Endodermal cell (in vitro differentiated cells): ENCODE results near the gene INSC. TPM values are rescaled to one million over a fixed set of nuclear protein-coding genes. Genes with fewer than 3 reads are reported as not detected.

Experiments
- DNase-seq: peaks from one replicate; pipeline ENCODE4 v3.0.0-alpha.2; 2017
- H3K27ac ChIP-seq: 2 replicates; pipeline ENCODE4 v1.5.1; 2013; ENCODE audit warnings: mild to moderate bottlenecking, low read depth, low read length, moderate library complexity
- H3K27me3 ChIP-seq: 2 replicates; pipeline ENCODE4 v1.6.1; 2013; ENCODE audit warnings: mild to moderate bottlenecking, low read length, moderate library complexity; ENCODE audit not compliant: insufficient read depth, control insufficient read depth, poor library complexity, severe bottlenecking
- H3K36me3 ChIP-seq: 2 replicates; pipeline ENCODE4 v1.7.0; 2013; ENCODE audit warnings: mild to moderate bottlenecking, low read length, moderate library complexity; ENCODE audit not compliant: control insufficient read depth, insufficient read depth
- H3K4me1 ChIP-seq: one replicate; pipeline ENCODE4 v1.7.0; 2013; ENCODE audit warnings: low read length; ENCODE audit not compliant: control insufficient read depth, insufficient read depth
- H3K4me3 ChIP-seq: 2 replicates; pipeline ENCODE4 v1.5.1; 2013; ENCODE audit warnings: mild to moderate bottlenecking, low read length, moderate library complexity
- H3K9ac ChIP-seq: 2 replicates; pipeline ENCODE4 v1.6.1; 2013; ENCODE audit warnings: mild to moderate bottlenecking, low read length, moderate library complexity; ENCODE audit not compliant: poor library complexity, severe bottlenecking; ENCODE audit errors: extremely low read depth
- H3K9me3 ChIP-seq: 2 replicates; pipeline ENCODE4 v1.6.1; 2013; ENCODE audit warnings: mild to moderate bottlenecking, low read length, moderate library complexity; ENCODE audit not compliant: control insufficient read depth
- H3K27ac Mint-ChIP-seq: 2 replicates; pipeline ENCODE4 v1.8.0; 2020; ENCODE audit warnings: mixed read lengths
- H3K27me3 Mint-ChIP-seq: 2 replicates; pipeline ENCODE4 v1.8.0; 2021; ENCODE audit warnings: mild to moderate bottlenecking, mixed read lengths; ENCODE audit not compliant: insufficient read depth
- H3K36me3 Mint-ChIP-seq: 2 replicates; pipeline ENCODE4 v1.8.0; 2020; ENCODE audit warnings: low read depth, mixed read lengths
- H3K4me1 Mint-ChIP-seq: 2 replicates; pipeline ENCODE4 v1.8.0; 2020; ENCODE audit warnings: mixed read lengths
- H3K4me3 Mint-ChIP-seq: 2 replicates; pipeline ENCODE4 v1.8.0; 2020; ENCODE audit warnings: mild to moderate bottlenecking, moderate library complexity, mixed read lengths
- H3K9me3 Mint-ChIP-seq: 2 replicates; pipeline ENCODE4 v1.8.0; 2020; ENCODE audit warnings: mild to moderate bottlenecking, mixed read lengths
- WGBS, 2 experiments: methylation state at CpG; one replicate each; pipeline versions ENCODE4 v1.1.5 to v1.1.7; 2013; ENCODE audit warnings: missing lambda C conversion rate in 2 of 2, mixed read lengths in 1 of 2; ENCODE audit not compliant: insufficient coverage in 1 of 2, insufficient read length in 1 of 2; 5-methylcytosine and 5-hydroxymethylcytosine counted together
- total RNA-seq, 2 donors: library from RNA; stranded (reverse); fragmentation: NEBNext Ultra II Directional in 1 of 2; extraction: Animal tissue kit (Norgen Biotek cat#: 25700) in 1 of 2; gene quantifications; 2 replicates in 1 of 2; 3 replicates in 1 of 2; pipeline ENCODE4 v1.2.1, GENCODE V29; 2021
- TF ChIP-seq, protein P1 (sequence below): fragments of 200-600 bp; sonication (generic); conservative IDR thresholded peaks from 2 replicates; pipeline ENCODE4 v1.5.0; 2021; ENCODE audit warnings: antibody characterized with exemption, mild to moderate bottlenecking

Gene INSC
- total RNA-seq, 2 donors from 2014 or later = not detected

DNA sequence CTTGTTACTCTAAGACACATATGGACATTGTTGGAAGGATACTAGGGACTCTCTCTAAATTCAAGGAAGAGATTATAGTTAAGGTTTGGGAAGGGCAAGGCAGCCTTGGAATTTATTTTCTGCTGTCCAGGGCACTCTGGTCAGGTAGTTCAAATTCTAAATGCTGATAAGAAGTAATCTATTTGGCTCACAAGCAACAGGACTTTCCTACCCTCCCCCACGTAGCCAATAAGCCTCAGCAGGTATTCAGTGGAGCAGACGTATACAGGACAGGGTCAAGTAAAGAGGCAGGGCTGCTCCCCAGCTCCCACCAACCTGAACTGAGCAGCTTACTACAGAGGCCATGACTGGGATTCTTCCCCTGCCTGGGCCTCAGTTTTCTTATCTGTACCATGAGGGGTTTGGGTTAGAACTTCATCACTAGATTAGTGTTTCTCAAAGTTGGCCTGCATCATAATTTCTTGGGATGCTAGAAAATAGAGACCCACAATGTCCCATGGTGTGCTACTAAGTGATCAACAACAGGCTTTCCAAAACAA lies 6.1 kb upstream of the INSC start:
- H3K27ac ChIP-seq = no peak overlapping the region
- no peak for DNase-seq
- no peak overlapping the region for H3K27ac Mint-ChIP-seq
- H3K4me1 Mint-ChIP-seq = peaks cover 5% of the 10 kb centered on the region
- 87% methylated on average over 2 of the region's 2 CpGs; no CpG with 5 or more reads in 1 of the 2 experiments for WGBS, 2 experiments
- H3K4me3 Mint-ChIP-seq = no peak overlapping the region
- no peaks in the 10 kb centered on the region for H3K36me3 Mint-ChIP-seq
- H3K4me1 ChIP-seq = no peaks in the 10 kb centered on the region
- peaks cover 11% of the 10 kb centered on the region for H3K27me3 ChIP-seq
- peaks cover 21% of the 10 kb centered on the region for H3K27me3 Mint-ChIP-seq
- no peaks in the 10 kb centered on the region for H3K9me3 Mint-ChIP-seq
- TF ChIP-seq, protein P1, sequence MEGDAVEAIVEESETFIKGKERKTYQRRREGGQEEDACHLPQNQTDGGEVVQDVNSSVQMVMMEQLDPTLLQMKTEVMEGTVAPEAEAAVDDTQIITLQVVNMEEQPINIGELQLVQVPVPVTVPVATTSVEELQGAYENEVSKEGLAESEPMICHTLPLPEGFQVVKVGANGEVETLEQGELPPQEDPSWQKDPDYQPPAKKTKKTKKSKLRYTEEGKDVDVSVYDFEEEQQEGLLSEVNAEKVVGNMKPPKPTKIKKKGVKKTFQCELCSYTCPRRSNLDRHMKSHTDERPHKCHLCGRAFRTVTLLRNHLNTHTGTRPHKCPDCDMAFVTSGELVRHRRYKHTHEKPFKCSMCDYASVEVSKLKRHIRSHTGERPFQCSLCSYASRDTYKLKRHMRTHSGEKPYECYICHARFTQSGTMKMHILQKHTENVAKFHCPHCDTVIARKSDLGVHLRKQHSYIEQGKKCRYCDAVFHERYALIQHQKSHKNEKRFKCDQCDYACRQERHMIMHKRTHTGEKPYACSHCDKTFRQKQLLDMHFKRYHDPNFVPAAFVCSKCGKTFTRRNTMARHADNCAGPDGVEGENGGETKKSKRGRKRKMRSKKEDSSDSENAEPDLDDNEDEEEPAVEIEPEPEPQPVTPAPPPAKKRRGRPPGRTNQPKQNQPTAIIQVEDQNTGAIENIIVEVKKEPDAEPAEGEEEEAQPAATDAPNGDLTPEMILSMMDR = no peak
- H3K9me3 ChIP-seq = no peaks in the 10 kb centered on the region
- no peak overlapping the region for H3K9ac ChIP-seq
- H3K36me3 ChIP-seq = no peaks in the 10 kb centered on the region
- H3K4me3 ChIP-seq = no peak overlapping the region

DNA sequence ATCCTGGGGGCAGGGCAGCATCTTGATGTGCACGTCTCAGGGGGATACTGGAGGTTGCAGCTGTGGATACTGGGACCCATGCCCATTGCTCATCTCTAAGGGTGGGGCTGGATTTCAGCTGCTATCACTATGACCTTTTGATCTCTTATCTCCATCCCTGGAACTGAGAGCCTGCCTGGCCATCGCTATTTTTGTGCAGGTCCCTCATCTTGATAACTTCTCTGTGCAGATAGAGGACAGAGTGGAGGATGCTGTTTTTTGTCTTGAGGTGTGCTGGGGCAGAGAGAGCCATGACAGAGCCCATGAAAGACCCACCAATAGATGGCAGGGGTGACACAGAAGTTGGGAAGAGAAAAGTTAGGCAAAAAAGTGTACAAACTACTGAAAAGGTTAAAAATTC lies 5.1 kb upstream of the INSC start:
- Histone ChIP-seq H3K4me1 (no peaks in the 10 kb centered on the region), H3K9ac (no peak overlapping the region), H3K9me3 (no peaks in the 10 kb centered on the region), H3K27ac (no peak overlapping the region), H3K4me3 (no peak overlapping the region), H3K27me3 (peaks cover 20% of the 10 kb centered on the region), H3K36me3 (no peaks in the 10 kb centered on the region)
- H3K27me3 Mint-ChIP-seq = peaks cover 28% of the 10 kb centered on the region
- no peak overlapping the region for H3K27ac Mint-ChIP-seq
- TF ChIP-seq, protein P1 = no peak
- H3K9me3 Mint-ChIP-seq = no peaks in the 10 kb centered on the region
- no peak for DNase-seq
- H3K36me3 Mint-ChIP-seq = no peaks in the 10 kb centered on the region
- no peak overlapping the region for H3K4me3 Mint-ChIP-seq
- WGBS, 2 experiments = 95% methylated on average over 2 of the region's 2 CpGs; no CpG with 5 or more reads in 1 of the 2 experiments
- peaks cover 7% of the 10 kb centered on the region for H3K4me1 Mint-ChIP-seq

DNA sequence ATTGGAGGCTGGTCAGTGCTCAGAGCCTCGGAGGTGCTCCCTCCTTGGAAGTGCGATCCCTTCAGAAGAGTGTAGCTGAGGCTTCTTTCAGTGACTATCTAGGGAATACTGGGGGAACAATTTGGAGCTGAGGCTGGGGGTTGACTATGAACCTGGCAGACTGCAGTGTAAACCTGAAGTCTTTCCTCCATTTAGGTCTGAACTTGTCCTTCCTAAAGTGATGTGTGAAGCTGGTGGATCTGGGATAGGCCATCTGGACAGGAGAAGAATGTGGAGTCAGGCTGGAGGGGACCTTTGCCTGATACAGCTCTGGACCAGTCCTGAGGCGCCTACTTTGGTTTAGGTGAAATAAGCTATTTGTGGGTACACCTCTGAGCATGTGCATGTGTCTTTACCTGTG lies 3.5 kb upstream of the INSC start:
- Histone ChIP-seq H3K4me1 (no peaks in the 10 kb centered on the region), H3K27me3 (peaks cover 35% of the 10 kb centered on the region), H3K9ac (no peak overlapping the region), H3K4me3 (no peak overlapping the region), H3K27ac (no peak overlapping the region), H3K9me3 (no peaks in the 10 kb centered on the region), H3K36me3 (no peaks in the 10 kb centered on the region)
- H3K27me3 Mint-ChIP-seq = peaks cover 43% of the 10 kb centered on the region
- H3K4me3 Mint-ChIP-seq = no peak overlapping the region
- TF ChIP-seq, protein P1 = no peak
- no peak overlapping the region for H3K27ac Mint-ChIP-seq
- no peaks in the 10 kb centered on the region for H3K36me3 Mint-ChIP-seq
- H3K4me1 Mint-ChIP-seq = peaks cover 9% of the 10 kb centered on the region
- DNase-seq = no peak
- no peaks in the 10 kb centered on the region for H3K9me3 Mint-ChIP-seq
- WGBS, 2 experiments = 80 to 90% methylated on average over 1 to 3 of the region's 3 CpGs
